8988T (cell line): ENCODE data around the gene PLB1.

Experiments
- DNase-seq: peaks from one replicate; pipeline ENCODE4 v3.0.0; 2011

The PLB1 gene

DNA sequence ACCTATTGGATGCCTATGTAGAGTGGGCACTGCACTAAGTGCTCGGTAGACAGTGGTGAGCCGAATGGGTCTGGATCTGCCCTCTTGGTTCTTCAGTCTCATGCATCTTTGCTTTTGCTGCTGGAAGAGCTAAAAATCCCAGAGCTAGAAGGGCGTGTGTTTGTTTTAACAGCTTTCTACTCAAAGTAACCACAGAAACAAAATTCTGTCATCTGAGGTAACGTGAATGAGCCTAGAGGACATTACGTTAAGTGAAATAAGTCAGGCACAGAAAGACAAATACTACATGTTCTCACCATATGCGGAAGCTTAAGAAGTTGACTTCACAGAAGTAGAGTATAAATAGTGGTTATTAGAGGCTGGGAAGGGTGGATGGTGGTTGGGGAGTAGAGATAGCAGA lies 119.8 kb downstream of the PLB1 start:
- no peak for DNase-seq

GRCh38 chr2:28616396-28616999 lies 120.6 kb downstream of the PLB1 start:
- DNase-seq: no peak

DNA sequence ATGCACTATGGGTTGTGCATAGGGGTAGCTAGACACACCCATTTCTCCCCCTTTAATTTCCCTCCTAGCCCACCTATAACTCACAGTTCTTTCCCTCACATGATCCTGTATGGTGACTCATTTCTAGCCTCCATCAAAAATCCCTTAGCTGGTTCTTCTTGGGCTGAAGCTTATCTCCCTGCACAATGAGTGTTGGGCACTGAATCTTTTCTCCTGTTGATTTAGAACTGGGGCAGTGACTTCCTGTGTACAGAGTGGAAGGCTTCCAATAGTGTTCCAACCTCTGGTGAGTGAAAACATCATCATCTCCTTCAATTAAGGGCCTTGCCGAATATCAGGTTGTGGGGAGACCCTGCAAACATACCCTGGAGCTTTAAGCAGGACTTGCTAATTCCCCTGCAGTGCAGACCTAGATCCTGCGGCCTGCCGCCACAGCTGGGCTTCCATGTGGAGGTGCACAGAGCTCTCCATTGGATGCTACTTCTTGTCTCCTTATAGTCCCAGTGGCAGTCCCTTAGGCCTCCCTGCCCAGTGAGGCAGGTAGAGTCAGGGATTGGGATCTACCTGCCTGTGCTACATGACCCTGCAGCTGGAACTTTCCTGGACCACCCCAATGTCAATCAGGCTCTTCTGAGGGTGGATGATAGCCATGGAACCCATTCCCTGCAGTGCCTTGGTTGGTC lies 121.8 kb downstream of the PLB1 start:
- DNase-seq: no peak

DNA sequence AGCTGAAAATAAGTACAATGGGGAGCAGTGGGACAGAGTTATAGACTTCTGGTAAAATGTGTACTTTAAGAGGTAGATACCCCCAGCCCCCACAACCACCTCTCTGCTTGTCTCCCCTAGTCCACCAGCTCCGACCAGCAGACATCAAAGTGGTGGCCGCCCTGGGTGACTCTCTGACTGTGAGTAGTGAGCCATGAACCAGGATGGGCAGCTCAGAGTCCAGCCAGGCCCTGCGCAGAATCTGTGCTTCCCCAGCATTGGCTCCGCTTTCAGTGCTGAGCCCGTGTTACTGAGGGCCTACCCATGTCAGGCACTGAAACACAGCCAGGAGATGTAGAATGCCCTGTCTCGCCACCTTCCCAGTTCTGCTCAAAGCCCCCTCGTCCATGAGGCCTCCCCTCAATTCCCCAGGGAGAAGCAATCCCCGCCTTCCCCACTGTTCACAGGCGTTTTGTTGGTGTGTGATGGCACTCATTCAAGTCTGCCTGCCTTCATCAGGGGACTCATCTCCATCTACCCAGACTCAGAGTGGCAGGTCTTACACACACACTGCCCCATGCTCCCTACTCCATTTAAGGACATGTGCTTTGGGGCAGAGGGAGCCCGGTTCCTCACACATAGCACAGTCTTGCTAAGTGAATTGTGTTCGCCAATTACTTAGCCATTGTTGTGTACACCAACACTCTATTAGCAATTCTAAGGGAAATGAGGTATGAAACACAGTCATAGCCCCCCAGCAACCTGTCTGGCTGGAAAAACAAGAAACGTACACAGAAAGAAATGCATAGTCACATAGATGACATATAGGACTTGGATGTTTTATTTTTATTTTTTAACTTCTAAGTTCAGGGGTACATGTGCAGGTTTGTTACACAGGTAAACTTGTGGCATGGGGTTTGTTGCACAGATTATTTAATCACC lies 122.6 kb downstream of the PLB1 start:
- DNase-seq: no peak

DNA sequence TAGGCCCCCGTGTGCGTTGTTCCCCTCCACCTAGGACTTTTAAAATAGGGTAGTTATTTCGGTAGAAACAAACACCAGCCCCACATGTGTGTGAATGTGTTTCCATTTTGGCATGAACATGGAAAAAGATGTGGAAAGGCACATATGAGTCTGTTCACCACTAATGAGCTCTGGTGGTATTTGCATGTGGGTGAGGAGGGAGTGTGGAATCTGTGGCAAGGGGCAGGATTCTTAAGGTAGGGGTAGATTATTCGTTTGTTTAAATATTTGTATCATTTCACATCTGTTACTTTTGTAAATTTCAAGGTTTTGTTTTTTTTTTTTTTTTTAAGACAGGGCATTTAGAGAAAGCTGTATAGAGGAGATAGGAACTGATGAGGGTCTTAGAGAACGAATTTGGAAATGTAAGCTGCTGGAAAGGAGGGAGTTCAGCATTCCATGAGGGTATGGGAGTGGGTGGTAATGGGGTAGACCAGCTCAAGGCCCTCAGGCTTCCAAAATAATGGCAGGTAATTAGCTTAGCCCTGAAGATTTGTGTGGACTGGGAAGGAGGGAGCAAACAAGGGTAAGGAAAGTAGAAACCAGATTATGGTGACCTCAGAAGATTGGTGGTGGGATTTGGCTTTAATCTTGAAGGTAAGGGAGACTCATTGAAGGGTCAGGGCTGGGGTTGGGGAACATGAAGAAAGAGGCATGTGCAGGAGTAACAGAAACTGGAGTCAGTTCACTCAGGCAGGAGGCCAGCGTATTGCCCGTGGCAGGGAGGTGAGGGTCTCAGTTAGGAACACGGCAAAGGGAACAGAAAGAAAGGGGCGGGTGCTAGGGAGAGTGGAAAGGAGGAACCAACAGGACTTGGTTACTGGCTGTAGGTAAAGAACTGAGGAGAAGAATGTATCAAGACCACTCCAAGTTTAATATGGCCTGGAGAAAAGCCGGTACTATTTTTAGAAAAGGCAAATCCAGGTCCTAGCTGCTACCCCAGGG lies 123.6 kb downstream of the PLB1 start:
- DNase-seq: no peak

DNA sequence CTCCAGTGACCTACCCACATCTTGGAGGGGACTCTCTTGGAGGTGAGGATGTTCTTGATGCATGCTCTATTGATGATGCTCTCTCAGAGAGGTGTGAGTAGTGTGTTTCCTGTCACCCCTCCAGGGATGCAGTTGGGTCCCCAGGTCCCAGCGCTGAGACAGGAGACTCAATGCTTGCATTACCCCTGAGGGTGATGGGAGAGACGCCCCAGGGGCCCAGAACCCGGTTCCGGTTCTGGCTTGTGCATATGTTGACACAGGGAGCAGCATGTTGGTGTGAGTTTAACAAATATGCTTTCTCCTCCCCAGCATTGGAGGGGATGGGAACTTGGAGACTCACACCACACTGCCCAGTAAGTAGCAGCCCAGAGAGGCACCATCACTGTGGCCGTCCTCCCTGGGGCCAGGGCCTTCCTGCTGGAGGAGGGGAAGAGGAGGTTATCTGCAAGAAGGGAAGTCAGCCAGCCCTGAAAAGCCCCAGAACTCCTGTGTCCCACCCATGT lies 124.5 kb downstream of the PLB1 start:
- DNase-seq: no peak

GRCh38 chr2:28620801-28621171 lies 124.9 kb downstream of the PLB1 start:
- DNase-seq: no peak

DNA sequence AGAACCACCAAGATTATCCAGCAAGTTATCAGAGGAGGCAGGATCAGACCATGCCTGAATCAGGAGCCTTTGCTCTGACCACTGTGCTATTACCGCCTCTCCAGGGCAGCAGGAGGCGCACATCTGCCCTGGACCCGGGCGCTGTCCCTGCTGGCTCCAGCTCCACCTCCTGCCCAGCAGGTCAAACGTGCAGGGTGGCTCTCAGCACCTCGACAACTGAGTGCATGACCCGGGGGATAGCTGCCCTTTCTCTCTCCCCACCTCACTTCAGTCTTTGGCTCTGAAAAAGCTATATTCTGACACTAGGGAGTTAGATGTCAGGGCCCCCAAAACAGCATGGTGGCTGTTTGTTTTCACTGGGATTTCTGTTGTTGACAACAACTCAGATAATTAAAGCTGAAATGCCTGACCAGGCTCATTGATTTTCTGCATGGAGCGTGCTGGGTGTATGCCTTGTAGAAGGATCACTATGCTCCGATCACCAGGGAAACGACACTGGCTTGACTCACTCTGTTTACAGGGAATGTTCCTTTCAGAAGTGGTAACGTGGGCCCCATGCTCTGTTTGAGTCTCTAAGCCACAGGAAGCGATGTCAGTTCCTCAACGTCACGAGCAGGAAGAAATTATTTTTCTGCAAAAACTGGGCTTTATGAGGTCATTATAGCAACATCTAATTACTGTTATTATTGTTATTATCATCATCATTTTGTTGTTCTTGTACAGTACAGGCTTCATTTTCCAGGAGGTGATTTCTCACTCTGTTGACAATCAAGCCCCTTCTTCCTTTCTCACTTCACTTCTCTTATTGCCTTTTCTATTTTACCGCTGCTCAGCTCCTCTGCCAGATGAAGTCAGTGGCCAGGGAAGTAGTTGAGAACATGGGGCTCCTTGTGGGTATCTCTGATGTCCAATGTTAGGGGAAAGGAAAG lies 125.6 kb downstream of the PLB1 start:
- peak; percentile 56 for DNase-seq

DNA sequence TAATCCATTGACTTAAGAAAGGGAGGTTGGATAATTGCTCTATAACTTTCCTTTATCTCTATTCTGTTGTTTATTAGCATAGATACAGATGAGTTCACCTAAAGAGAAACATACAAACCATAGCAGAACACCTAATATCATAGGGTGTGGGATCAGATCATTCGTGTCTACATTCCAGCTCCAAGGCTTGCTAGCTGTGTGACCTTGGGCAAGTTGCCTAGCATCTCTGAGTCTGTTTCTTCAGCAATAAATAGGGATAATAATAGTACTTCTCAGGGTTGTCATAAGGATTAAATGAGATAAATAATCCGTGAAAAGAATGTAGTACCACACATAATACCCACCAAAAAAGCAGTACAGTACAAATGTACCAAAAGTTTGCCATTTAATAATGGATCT lies 126.2 kb downstream of the PLB1 start:
- no peak for DNase-seq

- DNase-seq: no peak
Observed at GRCh38 chr2:28623582-28624405, 127.9 kb downstream of the PLB1 start.

- no peak for DNase-seq
Observed at GRCh38 chr2:28624436-28624792, 128.6 kb downstream of the PLB1 start.

DNA sequence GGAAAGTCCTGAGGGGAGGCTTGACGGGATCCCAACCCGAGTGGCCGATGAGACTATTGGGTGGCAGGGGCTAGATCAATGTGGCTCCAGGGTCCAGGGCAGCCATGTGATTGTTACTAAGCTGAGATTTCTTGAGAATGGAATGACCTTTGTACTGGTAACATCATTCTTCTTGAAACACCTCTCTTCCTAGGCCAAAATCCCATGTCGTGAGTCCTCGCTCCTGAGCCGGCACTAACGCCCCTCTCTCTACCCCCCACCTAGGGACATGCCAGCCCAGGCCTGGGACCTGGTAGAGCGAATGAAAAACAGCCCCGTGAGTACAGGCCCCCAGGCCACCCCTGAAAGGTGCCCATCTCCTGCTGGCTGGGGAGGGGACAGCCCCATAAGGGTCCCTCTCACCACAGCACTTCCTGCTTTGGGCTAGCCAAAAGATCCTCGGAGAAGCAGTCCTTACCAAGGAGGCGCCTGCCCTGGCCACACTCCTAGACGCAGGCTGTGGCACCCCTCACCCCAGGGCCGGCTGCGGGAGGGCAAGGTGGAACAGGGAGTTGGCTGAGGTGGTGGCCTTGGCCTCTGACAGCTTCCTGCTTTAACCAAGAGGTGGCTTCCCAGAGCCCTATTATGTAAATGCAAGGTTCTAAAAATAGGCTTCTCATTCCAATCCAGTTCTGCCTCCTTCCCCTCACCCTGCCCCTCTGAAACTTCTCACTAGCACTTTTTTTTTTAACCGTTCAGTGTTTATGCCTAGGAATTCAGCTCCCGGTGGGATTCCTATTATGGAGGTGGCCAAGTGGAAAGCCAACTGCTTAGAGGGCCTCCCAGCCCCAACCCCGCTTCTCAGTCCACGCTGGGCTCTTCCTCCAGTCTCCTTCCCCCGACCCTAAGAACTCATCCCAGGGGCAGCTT lies 129.2 kb downstream of the PLB1 start:
- DNase-seq: no peak

DNA sequence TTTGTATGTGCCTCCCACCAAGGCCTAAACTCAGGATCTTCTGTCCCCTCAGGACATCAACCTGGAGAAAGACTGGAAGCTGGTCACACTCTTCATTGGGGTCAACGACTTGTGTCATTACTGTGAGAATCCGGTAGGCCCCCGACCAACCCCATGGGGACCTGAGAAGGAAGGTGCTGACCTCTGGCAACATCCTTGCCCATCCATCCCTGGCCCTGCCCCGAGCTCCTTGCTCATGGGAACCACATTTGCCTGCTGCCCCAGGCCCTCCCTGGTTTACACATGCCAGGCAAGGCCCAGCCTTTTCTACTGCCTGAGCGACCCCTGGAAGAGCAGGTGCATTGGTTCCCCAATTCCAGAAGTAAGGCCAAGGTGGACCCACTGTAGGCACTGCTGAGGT lies 130.5 kb downstream of the PLB1 start:
- DNase-seq: no peak

DNA sequence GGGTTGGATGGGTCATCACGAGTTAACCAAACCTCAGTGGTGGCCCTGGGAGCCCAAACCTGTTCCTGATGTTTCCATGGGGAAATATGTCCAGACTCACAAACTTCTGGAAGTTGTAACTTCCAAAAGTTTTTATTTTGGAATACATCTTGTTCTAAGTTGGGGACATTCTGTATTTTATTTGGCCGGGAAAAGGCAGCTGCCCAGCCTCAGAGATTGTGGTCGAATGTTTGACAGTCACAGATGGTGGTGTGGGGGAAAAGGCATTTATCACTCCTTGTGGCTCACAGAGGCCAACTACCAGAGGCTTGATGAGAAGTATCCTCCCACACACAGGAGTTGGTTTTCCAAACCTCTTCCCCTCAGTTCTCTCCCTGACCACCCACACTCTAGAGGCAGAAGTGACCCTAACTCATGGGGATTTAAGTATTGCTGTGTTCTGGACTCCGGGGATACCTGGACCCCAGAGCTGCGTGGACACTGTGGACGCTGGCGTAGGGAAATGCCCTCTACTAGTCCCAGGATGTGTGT lies 131.1 kb downstream of the PLB1 start:
- DNase-seq: no peak

DNA sequence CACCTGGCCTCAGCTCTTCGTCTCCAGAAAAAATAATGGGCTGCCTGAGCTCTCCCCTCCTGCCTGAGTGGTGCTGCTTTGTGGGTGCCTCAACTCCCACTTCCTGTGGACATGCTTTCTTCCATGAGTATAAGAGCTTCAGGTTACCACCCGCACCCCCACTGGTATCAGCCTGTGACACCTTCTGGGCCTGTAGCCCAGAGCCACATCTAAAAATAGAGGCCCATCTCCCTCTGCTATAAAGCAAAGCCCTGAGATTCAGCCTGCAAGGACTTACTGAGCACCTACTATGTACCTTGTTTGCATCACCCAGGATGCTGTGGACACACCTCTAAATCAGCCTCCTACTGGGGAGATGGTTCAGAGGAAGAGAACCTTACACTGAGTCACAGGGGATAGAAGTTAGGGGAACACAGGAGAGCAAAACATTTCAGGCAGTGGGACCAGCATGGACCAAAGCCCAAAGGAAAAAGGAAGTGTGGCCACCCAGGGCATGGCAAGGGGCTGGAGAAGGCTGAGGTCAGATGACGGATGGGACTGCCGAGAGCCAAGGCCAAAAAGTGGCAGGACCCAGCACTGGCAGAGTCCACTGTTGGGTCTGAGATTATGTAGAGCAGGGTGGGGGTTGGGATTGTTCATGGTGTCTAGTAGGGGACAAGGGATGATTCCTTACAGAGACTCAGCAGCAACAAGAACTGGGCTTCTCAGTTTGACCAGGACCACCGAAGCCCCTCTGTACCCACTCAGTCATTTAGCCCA lies 132.0 kb downstream of the PLB1 start:
- DNase-seq: no peak

DNA sequence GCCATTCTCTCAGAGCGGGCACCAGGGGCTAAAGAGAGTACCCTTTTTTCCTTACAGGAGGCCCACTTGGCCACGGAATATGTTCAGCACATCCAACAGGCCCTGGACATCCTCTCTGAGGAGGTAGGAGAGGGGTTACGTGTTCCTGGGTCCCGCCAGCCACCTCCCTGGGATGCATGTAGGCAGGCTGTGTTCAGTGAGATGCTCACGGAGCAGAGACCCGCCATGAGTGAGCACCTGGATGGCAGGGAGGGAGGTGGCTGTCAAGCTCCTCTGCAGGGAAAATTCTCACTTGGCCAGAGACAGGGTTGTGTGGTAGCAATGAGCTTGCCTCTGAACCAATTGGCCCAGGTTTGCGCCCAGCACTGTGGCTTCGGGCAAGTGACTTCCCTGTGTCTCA lies 132.6 kb downstream of the PLB1 start:
- DNase-seq: no peak

- no peak for DNase-seq
Observed at GRCh38 chr2:28628987-28629386, 133.1 kb downstream of the PLB1 start.

- DNase-seq: no peak
Observed at GRCh38 chr2:28629910-28630309, 134.1 kb downstream of the PLB1 start.
